Lung microvascular endothelial cell (primary cell): ENCODE data around the gene ARVCF. TPM values are rescaled to one million over a fixed set of nuclear protein-coding genes. Genes with fewer than 3 reads are reported as not detected.

Experiments
- DNase-seq, 2 donors: peaks; one replicate each; pipeline versions ENCODE4 v3.0.0 to v3.0.0-alpha.2; 2010; ENCODE audit warnings: low read depth in 2 of 2
- total RNA-seq: library from RNA; depleted of rRNA; stranded (reverse); fragments of >200 nt; gene quantifications from 2 replicates; pipeline ENCODE4 v1.2.1, GENCODE V29; 2014

The ARVCF gene
- total RNA-seq, 1 donor from 2014 or later: 72.0 TPM

DNA sequence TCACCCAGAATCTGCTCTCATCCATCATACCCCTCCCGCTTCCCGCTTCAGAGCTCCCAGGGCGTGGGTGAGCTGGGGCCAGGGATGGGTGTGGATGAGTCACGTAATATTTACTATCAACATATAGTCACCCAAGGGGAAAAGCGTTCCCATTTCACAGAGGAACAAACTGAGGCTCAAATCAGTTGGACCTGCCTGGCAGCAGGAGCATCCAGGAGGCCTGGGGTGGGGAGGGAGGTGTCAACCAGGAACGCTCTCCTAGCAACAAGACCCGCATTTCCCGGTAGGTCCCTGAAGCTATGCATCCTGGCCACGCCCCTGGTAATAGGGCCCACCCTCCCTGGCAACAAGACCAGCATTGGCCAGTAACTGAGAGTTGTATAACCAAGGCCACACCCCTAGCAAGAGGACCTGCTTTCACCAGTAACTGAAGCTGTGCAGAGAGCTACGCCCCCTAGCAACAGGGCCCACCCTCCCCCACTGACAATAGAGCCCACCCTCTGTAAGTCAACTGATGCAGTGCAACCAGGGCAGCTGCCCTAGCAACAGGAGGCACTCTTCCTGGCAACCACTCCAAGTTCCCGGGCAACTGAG lies 42.3 kb downstream of the ARVCF start:
- peak; percentile 85 to 94 for DNase-seq

DNA sequence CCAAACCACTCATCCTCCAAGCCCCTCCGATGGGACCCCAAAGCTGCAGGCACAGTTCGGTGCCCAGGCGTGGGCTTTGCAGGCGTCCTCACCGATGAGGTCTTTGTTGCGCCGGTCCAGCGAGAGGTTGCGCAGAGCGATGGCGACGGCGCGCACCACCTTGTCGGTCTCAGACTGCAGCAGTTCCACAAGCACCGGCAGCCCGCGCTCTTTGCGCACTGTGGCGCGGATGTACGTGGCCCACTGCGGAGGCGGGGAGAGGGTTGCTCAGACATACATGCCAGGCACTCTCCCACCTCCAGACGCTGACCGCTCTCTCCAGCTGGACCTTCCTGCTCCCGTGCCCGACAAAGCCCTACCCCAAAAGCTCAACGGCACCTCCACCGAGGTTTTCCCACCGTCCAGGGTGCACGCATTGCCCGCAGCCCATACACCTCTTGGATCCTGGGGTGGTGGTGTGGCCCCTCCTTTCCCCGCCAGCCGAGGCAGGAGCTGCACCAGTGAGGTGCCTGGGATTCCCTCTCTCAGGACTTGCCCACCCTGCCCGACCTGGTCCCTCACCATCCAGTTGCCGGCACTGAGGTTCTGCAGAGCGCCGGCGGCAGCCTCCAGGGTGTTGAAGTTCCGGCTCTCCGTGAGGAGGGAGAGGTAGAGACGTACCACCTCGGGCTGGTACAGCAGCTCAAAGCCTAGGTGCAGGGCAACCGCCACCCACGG lies 42.9 kb downstream of the ARVCF start:
- no peak for DNase-seq

DNA sequence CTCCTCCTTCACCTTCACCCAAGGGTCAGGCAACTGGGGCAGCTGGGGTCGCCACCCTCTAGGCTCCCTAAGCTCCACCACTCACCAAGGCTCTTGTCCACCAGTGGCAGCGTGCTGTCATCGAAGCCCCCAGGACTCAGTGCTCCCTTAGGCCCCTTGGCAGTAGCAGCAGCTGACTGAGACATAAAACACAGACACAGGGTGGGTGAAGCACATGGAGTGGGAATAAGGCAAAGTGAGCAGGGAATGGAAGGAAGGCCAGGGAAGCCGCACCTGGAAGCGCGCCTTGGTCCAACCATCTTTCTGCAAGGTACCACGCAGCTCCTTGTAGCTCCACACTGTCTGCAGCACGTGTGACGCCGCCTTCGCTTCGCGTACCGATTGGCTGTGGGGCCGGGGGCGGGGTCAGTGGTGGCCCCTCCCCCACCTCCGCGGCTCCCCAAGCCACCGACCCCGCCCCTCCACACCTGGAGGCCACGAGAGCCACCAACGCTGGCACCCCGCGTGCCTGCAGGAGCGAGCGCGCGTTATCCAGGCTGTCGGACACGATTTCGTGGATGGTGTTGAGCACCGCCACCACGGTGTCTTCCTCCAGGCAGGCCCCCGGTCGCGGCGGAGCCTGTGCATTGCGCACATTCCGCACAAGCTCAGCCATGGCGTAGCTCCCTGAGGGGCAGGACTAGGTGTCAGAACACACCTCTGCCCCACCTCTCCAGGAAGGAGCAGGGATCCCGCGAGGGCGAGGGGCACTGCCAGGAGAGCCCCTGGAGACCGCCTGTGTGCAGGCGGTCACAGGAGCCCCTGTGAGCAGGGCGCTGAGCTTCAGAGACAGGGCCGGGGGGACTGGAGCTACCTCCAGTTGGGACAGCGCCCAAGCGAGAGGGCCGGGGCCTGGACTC lies 43.7 kb downstream of the ARVCF start:
- DNase-seq: no peak

DNA sequence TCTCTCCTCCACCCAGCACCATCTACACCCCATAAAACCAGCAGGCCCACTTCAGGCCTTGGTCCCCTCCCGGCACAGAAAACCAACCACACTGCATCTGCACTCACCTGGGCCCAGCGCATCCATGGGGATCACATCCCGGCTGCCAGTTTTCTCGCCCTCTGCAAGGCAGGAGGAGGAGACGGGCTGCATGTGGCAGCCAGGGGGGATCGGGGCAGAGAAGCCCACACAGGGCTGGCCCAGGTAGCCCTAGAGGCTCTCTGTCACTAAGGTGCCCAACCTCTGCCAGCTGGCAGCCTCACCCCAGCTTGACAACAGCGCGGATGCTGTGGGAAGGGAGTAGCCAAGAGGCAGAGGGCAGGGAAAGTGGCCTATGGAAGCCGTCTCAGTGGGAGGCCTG lies 44.4 kb downstream of the ARVCF start:
- no peak for DNase-seq

DNA sequence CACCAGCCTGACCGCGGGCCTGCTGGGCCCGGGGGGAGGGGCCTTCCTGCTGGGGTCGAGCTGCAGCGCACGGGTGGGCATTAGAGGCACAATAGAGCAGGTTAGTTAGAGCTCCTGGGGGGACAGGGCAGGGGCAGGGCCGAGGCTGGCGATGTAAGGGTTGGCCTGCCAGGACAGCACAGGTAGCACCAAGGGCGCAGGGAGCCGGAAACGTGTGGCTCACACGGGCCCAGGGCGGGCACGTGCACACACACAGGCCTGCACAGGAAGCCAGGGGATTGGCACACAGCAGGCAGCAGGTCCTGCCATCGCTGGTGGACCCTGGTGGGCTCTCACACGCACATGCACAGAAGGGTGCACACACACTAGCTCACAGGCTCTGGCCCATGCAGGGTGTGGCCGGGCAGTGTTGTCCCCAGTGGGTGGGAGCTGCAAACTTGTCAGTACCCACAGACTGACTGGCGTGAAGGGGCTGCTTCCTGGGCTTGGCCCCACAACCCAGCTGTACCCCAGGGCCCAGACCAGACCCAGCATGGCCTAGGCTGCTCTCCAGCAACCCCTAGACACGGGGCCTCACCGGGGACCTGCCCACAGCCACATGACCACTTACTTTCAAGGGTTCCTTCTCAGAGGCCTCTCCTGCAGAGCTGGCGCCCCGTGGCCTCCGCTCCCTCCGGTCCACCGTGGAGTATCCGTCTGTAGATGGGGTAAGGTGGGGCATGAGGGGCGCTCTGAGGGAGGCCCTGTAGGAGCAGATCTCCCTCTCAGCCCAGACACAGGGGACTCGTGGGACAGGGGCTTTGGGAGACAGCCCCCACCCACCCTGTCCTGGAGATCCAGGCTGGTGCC lies 45.1 kb downstream of the ARVCF start:
- DNase-seq: no peak

DNA sequence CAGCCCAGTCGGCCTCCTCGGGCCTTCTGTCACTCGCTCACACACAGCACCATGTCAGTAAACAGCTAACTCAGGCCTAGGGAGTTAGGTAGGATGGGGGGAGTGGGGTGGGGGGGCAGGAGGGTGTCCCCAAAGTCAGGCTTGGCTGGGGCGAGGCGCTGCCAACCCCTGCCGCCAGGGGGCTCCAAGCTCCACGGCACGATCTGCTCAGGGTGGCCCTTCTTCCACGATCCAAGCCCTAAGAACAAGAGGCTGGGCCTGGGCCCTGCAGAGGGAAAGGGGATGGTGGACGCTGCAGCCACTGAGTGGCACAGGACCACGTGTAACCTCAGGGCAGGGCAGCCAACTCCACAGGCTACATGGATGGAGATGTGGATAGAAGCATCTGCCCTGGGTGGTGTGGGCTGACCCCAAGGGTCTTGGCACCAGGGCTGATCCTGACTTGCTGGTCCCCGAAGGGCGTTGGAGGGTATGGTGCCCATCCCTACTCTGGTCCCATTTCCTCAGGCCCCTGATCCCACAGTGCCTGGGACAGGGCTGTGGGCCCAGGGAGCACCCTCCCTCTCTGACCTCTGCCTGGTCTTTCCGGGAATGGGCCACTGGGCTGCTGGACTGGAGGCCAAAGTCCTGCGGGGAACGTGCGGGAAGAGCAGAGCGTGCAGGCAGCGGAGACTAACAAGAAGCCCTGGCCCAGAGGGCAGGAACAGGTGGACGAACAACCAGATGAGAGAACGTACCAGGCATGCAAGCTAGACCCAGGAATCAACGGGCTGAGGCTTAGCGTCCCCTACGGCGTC lies 45.9 kb downstream of the ARVCF start:
- peak; percentile 60 to 67 for DNase-seq

DNA sequence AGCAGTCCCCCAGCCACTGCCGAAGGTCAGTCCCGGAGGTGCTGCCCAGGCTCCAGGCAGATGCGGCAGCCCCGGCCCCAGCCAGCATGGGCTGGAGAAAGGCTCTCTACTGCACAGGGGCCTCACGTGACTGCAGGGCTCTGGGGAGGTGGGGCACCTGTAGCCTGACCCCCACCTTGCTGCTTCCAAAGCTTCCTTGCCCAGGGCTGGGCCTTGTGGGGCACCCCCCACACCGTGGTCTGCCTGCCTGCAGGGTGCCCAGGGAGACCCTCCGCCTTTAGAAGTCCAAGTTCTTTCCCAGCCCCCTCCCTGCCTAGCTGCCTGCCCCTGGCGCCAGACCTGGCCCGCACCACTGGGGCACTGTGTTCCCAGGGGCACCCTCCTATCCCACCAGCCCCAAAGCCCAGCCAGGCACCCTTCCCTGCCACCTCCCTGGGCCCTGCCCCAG lies 46.6 kb downstream of the ARVCF start:
- no peak for DNase-seq

DNA sequence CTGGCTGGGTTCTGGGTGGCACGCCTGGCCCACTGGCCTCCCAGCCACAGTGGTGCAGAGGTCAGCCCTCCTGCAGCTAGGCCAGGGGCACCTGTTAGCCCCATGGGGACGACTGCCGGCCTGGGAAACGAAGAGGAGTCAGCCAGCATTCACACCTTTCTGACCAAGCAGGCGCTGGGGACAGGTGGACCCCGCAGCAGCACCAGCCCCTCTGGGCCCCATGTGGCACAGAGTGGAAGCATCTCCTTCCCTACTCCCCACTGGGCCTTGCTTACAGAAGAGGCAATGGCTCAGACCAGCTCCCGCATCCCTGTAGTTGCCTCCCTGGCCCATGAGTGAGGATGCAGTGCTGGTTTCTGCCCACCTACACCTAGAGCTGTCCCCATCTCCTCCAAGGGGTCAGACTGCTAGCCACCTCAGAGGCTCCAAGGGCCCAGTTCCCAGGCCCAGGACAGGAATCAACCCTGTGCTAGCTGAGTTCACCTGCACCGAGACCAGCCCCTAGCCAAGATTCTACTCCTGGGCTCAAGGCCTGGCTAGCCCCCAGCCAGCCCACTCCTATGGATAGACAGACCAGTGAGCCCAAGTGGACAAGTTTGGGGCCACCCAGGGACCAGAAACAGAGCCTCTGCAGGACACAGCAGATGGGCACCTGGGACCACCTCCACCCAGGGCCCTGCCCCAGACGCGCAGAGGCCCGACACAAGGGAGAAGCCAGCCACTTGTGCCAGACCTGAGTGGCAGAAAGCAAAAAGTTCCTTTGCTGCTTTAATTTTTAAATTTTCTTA lies 47.3 kb downstream of the ARVCF start:
- no peak for DNase-seq

DNA sequence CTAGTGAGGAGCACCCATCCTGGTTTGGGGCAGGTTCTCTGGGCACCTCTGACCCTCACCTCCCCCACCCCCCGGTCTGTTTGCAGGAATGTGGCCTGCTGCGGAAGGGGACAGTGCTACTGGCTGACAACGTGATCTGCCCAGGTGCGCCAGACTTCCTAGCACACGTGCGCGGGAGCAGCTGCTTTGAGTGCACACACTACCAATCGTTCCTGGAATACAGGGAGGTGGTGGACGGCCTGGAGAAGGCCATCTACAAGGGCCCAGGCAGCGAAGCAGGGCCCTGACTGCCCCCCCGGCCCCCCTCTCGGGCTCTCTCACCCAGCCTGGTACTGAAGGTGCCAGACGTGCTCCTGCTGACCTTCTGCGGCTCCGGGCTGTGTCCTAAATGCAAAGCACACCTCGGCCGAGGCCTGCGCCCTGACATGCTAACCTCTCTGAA lies 48.2 kb downstream of the ARVCF start:
- no peak for DNase-seq

DNA sequence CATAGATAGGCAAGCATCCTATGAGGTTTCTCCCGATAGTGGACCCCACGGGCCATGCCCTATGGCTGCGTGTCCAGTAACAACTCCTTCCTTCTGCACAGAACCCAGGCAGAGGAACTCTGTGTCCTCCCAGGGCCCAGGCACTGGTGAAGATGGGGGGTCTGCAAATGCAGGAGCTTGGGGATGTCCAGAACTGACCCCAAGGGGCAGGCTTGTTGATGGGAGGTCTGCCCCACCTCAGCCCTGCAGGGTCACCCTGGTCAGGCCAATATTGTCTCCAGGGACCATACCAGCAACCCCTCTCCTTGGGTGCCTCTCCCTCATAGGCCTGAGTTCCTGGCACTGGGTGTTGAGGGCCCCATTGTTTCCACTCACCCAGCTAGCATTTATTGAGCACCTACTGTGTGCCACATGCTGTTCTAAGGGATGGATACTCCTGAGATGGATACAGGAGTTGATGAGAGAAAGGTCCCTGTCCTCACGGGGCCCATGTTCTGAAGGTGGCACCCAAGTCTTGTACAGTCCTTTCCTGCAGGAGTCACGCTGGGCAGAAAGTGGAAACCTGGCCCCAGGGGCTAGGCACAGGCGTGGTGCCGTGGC lies 48.7 kb downstream of the ARVCF start:
- DNase-seq: no peak

DNA sequence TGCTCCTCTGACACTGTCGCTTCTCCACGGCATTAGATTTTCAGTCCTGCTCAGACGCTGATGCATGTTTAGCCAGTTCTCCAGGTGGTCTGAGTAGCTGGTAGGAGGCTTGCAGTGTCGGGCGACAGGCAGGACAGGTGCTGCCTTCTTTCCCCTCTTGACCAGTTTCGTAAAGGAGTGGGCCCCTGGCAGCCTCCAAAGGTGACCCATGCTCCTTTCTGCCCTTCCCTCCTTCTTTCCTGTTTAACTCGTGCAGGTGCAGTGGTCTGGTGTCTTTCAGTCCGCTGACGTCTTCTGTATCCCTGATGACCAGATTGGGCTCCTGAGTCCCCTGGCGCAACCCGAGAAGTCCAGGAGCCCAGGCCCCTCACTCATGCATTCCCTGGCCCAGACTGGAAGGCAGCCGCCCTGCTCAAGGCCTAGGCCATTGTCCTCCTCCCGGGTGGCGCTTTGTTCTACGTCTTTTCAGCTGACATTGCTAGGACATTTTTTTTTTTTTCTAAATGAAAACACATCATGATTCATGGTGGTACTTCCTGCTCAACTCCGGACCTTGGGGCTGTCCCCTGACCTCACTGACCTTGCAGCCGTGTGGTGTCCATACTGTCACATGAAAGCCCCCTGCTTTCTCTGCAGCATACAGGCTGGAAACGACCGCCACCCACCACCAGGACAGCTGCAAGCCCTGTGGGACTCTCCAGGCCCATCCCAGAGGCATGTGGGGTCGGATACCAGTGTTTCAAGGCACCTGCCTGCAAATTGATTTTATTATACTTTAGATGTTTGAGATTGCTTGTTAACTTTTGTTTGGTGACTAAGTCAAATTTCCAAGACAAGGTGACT lies 49.5 kb downstream of the ARVCF start:
- peak; percentile 29 to 51 for DNase-seq

DNA sequence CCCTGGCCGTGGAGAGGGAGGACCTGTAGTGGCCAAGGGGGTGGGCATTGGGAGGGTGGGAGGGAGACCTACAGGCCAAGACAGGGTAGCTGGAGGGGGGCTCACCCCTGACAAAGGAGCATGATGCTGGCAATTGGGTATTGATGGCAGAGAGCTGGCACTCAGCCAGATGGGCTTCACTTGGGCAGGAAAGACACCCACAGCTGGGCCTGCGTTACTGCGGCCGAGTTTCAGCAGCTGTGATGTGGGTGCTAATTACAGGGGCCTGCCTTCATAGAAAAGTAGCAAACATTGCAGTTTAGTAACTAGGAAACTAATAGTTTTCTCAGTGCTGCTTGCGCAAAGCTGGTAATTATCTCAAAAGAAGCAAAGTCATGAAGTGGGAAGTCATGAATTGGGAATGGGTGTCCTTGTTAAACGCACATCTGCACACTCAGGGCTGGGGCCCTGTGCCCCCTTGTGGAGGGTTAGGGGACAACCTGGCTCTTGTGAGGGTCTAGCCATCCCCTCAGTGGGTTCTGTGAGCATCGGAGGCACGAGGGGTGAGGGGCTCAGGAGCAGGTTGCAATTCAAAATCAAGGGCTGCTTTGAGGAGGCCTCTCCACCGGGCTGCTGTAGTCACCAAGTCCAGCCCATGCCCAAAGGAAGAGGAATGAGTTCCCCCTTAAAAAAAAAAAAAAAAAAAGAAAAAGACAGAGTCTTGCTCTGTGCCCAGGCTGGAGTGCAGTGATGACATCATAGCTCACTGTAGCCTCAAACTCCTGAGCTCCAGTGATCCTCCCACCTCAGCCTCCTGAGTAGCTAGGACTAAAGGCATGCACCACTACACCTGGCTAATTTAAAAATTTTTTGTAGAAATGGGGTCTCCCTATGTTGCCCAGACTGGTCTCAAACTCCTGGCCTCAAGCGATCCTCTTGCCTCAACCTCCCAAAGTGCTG lies 50.6 kb downstream of the ARVCF start:
- DNase-seq: no peak

DNA sequence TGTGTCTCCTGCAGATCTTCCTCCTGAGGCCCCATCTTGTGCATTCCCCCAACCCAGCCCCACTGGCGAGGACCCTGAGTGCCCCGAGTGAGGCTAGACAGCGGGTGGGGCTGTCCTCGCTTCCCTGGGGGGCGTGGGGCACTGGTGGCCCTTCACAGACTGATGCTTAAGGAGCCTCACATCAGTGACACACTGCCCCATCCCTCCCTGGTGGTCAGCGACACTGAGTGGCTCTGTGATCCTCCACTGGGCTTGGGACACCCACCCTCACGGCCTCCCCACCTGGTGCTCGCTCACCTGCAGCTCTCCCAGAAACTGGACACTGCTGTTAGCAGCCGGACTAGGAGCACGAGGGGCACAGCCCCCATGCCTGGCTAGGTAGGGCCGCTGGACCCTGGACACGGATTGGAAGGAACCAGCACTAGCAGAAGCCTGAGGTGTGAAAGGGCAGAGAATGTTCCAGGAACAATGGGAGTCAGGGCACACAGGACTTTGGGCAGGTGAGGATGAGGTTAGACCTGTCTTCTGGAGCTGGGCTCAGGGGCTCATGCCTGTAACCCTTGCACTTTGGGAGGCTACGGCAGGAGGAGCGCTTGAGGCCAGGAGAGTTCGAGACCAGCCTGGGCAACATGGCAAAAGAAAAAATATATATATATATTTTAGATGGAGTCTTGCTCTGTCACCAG lies 51.8 kb downstream of the ARVCF start:
- DNase-seq: no peak

DNA sequence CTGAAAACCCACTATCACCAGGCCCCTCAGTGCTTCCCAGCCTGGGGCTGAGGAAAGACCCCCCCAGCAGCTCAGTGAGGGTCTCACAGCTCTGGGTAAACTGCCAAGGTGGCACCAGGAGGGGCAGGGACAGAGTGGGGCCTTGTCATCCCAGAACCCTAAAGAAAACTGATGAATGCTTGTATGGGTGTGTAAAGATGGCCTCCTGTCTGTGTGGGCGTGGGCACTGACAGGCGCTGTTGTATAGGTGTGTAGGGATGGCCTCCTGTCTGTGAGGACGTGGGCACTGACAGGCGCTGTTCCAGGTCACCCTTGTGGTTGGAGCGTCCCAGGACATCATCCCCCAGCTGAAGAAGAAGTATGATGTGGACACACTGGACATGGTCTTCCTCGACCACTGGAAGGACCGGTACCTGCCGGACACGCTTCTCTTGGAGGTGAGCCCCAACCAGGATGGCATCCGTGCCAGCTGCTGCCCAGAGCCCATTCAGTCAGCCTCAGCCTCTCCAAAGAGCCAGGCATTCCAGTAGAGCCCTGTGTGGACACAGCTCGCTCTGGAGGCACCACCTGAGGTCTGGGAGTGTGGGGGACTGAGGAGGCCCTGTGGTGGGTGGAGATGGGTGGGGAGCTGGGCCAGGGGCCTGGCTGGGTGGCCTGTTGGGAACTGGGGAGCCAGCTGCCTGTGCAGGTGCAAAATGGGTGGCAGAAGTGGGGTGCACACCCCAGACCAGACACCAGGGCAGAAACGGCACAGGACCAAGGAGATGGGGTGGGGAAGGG lies 52.6 kb downstream of the ARVCF start:
- no peak for DNase-seq

DNA sequence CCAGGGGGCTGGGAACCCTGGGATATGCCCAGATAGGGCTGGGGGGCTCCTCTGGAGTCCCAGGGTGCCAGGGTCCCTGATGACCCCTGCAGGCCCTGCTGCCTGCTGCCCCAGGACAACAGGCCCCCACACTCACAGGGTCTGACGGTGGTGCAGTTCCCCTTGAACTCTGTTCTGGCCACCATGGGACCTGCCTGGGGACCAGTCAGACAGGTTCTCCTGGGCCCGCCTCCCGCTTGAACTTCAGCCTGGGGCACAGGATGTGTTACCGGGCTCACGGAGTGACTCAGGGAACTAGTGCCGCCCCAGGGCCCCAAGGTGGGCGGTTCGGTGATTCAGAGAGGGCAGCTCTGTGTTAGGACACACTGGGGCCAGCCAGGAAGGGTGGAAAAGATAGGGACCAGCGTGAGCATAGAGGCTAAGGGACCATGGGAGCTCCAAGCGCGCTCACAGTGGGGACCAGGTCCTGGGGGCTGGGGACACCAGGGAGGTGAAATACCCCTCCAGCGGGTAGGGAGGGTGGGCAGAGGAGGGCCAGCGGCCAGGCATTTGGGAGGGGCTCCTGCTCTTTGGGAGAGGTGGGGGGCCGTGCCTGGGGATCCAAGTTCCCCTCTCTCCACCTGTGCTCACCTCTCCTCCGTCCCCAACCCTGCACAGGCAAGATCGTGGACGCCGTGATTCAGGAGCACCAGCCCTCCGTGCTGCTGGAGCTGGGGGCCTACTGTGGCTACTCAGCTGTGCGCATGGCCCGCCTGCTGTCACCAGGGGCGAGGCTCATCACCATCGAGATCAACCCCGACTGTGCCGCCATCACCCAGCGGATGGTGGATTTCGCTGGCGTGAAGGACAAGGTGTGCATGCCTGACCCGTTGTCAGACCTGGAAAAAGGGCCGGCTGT lies 53.5 kb downstream of the ARVCF start:
- peak; percentile 43 to 50 for DNase-seq
